Measurements from ENCODE around the gene FRMD3.

The FRMD3 gene

DNA sequence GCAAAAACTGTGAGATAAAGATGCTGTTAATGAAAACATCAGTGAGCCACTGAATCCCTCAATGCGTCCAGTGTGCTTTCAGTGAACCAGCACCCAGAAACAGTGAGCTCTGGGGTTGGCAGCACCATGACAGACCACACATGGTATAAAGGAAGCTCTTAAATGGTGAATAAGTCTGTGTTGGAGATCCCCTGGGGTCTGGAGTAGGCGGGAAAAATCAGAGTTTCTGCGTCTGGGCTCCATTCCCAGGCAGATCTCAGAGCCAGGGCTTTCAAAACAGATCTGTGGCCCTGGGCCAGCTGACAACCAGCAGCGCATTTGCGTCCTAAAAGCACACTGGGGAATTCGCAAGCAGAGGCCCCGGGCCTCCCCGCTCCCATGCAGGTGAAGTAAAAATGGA, 233.5 kb downstream of the FRMD3 start:
- DNase-seq (ENCODE audit: extremely low read depth, low read depth): no peak
- no peak overlapping the region for H3K4me3 ChIP-seq (replicated peaks; ENCODE audit: low read depth, low read length)
- no peak for TF ChIP-seq CTCF (IDR thresholded peaks at IDR 0.05; ENCODE audit: low read depth, low read length, missing control alignments)

- no peak for TF ChIP-seq CTCF (IDR thresholded peaks at IDR 0.05; ENCODE audit: low read depth, low read length, missing control alignments)
- H3K4me3 ChIP-seq (replicated peaks; ENCODE audit: low read depth, low read length): no peak overlapping the region
- no peak for DNase-seq (ENCODE audit: extremely low read depth, low read depth)
Measured at GRCh38 chr9:83299571-83299970, 238.6 kb downstream of the FRMD3 start.

DNA sequence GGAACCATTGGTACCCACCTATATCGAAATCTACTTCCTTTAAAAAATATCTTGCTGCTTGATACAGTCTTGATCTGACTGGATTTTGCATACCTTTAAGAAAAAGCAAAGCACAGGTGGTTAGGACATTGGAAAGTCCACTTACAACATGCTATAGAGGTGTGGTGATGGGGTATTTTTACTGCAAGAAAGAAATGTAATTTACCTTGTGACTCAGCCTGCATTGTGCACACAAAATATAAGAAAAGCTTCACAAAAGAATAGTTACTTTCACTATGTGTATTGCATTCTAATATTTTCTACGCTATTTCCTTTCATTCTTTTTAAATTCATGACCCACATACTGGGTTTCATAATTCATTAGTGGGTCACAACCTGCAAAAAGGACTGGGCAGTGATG, 239.1 kb downstream of the FRMD3 start:
- no peak for TF ChIP-seq CTCF (IDR thresholded peaks at IDR 0.05; ENCODE audit: low read depth, low read length, missing control alignments)
- DNase-seq (ENCODE audit: extremely low read depth, low read depth): no peak
- no peak overlapping the region for H3K4me3 ChIP-seq (replicated peaks; ENCODE audit: low read depth, low read length)

GRCh38 chr9:83296123-83296522, 242.1 kb downstream of the FRMD3 start:
- no peak overlapping the region for H3K4me3 ChIP-seq (replicated peaks; ENCODE audit: low read depth, low read length)
- no peak for TF ChIP-seq CTCF (IDR thresholded peaks at IDR 0.05; ENCODE audit: low read depth, low read length, missing control alignments)
- DNase-seq (ENCODE audit: extremely low read depth, low read depth): no peak

DNA sequence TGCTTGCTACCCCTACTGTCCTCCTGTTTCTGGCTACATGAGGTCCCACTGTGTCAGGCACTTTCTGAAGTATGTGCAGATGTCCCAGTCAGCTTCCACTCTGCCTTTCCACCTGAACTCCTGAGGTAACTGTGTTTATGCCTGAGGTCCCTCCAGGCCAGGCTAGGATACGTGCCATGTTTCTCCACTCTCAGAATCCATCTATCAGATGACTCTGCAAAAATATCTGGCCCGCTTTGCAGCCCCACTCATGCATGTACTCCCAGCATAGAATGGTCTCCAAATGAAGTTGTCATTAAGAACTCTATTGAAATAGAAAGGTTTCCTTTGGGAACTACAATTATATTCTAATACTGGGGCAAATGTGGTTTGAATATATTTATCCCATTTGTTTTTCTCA, 243.4 kb downstream of the FRMD3 start:
- no peak for DNase-seq (ENCODE audit: extremely low read depth, low read depth)
- no peak overlapping the region for H3K4me3 ChIP-seq (replicated peaks; ENCODE audit: low read depth, low read length)
- no peak for TF ChIP-seq CTCF (IDR thresholded peaks at IDR 0.05; ENCODE audit: low read depth, low read length, missing control alignments)

DNA sequence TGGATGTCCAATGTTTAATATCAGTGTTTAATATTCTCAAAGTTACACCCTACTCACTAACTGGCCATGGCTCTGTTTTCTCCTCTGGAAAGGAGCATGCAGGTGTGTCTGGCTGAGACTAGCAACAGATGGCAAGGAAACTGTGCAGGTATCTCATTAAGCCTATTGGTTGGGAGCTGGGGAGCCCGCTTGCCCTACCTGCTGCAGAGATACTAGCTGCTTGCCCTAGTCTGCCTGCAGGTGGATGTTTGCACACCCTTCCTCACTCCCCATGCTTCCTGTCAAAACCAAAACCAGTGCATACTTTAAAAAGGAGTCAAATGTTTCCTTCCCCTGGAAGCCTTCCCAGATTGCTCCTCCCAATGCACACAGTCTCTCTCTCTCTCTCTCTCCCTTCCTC, 247.0 kb downstream of the FRMD3 start:
- no peak for TF ChIP-seq CTCF (IDR thresholded peaks at IDR 0.05; ENCODE audit: low read depth, low read length, missing control alignments)
- H3K4me3 ChIP-seq (replicated peaks; ENCODE audit: low read depth, low read length): no peak overlapping the region
- no peak for DNase-seq (ENCODE audit: extremely low read depth, low read depth)

GRCh38 chr9:83290692-83291091, 247.5 kb downstream of the FRMD3 start:
- no peak overlapping the region for H3K4me3 ChIP-seq (replicated peaks; ENCODE audit: low read depth, low read length)
- DNase-seq (ENCODE audit: extremely low read depth, low read depth): no peak
- TF ChIP-seq CTCF (IDR thresholded peaks at IDR 0.05; ENCODE audit: low read depth, low read length, missing control alignments): no peak

Data from HFF-Myc (cell line).